Stimulated activated CD4-positive, alpha-beta T cell treated with anti-CD3 and anti-CD28 coated beads, Interleukin-12 subunit alpha, Interleukin-12 subunit beta, amount 100 ng/mL, for 24 hours (primary cell): ENCODE data around the gene SNAP47.

Experiments
- DNase-seq, 2 experiments: peaks; one replicate each; pipeline ENCODE4 v3.0.0-alpha.2; 2020; ENCODE audit warnings: low read depth in 2 of 2

Gene SNAP47

GRCh38 chr1:227768125-227768439, 32.8 kb downstream of the SNAP47 start:
- no peak for DNase-seq

- no peak for DNase-seq
Measured at GRCh38 chr1:227768640-227769039, 33.4 kb downstream of the SNAP47 start.

- DNase-seq: no peak
Measured at GRCh38 chr1:227769047-227769935, 34.1 kb downstream of the SNAP47 start.

GRCh38 chr1:227769936-227770494, 34.8 kb downstream of the SNAP47 start:
- DNase-seq: no peak

GRCh38 chr1:227770812-227771211, 35.6 kb downstream of the SNAP47 start:
- no peak for DNase-seq

- DNase-seq: no peak
Measured at GRCh38 chr1:227771326-227771725, 36.1 kb downstream of the SNAP47 start.

- DNase-seq: no peak
Measured at GRCh38 chr1:227771771-227772170, 36.5 kb downstream of the SNAP47 start.

GRCh38 chr1:227773558-227773957, 38.3 kb downstream of the SNAP47 start:
- DNase-seq: no peak

GRCh38 chr1:227774051-227774731, 39.0 kb downstream of the SNAP47 start:
- DNase-seq: no peak

GRCh38 chr1:227774821-227775661, 39.8 kb downstream of the SNAP47 start:
- no peak for DNase-seq

GRCh38 chr1:227775841-227776240, 40.6 kb downstream of the SNAP47 start:
- DNase-seq: no peak

GRCh38 chr1:227776331-227776771, 41.1 kb downstream of the SNAP47 start:
- no peak for DNase-seq

- DNase-seq: no peak
Measured at GRCh38 chr1:227777156-227777555, 41.9 kb downstream of the SNAP47 start.

- no peak for DNase-seq
Measured at GRCh38 chr1:227777646-227778045, 42.4 kb downstream of the SNAP47 start.

GRCh38 chr1:227778401-227778947, 43.2 kb downstream of the SNAP47 start:
- DNase-seq: no peak

- DNase-seq: no peak
Measured at GRCh38 chr1:227779021-227779441, 43.8 kb downstream of the SNAP47 start.

GRCh38 chr1:227779685-227780084, 44.5 kb downstream of the SNAP47 start:
- no peak for DNase-seq

- no peak for DNase-seq
Measured at GRCh38 chr1:227780101-227781044, 45.1 kb downstream of the SNAP47 start.

GRCh38 chr1:227781314-227781930, 46.2 kb downstream of the SNAP47 start:
- no peak for DNase-seq

GRCh38 chr1:227782226-227782625, 47.0 kb downstream of the SNAP47 start:
- DNase-seq: no peak
